ENCODE measurements around the gene TIMM17A. TPM values are rescaled to one million over a fixed set of nuclear protein-coding genes. Genes with fewer than 3 reads are reported as not detected.

Gene TIMM17A
- total and polyA plus RNA-seq, 2 experiments from 2014 or later: 32.9 to 110 TPM

DNA sequence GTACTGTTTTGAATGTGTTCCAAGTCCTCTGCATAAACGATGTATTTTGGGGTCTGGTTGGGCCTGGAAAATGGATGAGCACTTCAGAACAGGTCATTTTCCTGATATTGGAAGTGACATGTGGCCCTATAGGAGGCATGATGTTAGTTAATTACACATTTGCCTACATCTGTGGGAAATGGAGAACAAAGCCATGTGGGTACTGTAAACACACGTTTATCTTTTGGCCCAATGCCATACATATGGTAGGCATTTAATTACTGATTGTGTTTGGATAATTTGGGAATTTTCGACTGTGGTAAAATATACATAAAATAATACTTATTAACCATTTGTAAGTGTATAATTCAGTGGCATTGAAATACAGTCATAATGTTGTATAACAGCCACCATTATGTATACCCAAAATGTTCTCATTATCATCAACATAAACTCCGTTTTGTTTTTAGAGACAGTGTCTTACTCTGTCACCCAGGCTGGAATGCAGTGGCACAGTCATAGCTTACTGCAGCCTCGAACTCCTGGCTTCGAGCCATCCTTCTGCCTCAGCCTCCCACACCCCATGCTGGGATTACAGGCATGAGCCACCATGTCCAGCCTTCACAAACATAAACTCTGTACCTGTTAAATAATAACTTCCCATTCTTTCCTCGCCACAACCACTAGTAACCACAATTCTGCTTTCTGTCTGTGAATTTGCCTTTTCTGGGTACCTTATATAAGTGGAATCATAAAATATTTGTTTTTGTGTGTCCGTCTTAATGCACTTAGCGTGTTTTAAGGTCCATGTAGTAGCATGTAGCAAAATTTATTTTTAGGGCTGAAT is 15.2 kb downstream of the TIMM17A start:
- no peak overlapping the region for H3K4me3 ChIP-seq
- peak in 1 of 2 donors; percentile 10 for DNase-seq (ENCODE audit: low read depth in 1 of 2, low spot score in 1 of 2)
- peaks cover 38% of the 10 kb centered on the region for H3K36me3 ChIP-seq
- H3K27ac ChIP-seq: peak overlapping the region; percentile 42
- no peaks in the 10 kb centered on the region for H3K9me3 ChIP-seq (ENCODE audit: low read depth)
- no peaks in the 10 kb centered on the region for H3K27me3 ChIP-seq
- TF ChIP-seq, protein P1, sequence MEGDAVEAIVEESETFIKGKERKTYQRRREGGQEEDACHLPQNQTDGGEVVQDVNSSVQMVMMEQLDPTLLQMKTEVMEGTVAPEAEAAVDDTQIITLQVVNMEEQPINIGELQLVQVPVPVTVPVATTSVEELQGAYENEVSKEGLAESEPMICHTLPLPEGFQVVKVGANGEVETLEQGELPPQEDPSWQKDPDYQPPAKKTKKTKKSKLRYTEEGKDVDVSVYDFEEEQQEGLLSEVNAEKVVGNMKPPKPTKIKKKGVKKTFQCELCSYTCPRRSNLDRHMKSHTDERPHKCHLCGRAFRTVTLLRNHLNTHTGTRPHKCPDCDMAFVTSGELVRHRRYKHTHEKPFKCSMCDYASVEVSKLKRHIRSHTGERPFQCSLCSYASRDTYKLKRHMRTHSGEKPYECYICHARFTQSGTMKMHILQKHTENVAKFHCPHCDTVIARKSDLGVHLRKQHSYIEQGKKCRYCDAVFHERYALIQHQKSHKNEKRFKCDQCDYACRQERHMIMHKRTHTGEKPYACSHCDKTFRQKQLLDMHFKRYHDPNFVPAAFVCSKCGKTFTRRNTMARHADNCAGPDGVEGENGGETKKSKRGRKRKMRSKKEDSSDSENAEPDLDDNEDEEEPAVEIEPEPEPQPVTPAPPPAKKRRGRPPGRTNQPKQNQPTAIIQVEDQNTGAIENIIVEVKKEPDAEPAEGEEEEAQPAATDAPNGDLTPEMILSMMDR (IDR thresholded peaks at IDR 0.05; ENCODE audit: low read depth, low read length): no peak
- no peaks in the 10 kb centered on the region for H3K4me1 ChIP-seq (ENCODE audit: low read depth)

DNA sequence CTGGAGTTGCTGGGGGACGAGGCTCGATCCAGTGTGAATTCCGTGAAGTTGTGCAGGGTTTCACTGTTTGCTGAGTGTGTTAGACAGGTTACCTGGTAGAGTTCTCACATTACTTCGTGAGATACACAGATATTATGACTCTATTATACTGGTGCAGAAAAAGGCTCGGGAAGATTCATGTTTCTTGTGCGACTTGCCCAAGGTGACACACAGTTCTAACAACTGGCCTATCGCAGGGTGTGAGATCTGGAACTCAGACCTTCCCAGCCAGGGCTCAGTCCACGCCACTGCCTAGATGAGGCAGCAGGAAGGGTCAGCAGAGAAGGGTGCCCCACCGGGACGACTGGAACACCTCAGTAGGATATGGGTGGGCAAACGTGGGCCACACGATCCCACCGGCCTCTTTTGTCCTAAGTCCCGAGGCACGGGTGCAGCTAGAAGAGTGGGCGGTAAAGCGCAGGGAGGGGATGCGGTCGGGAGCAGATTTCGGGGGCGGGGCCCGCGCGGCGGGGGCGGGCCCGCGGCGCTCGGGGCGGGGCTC is 26.8 kb downstream of the TIMM17A start:
- Histone ChIP-seq H3K4me1 (ENCODE audit: low read depth) (no peaks in the 10 kb centered on the region), H3K4me3 (peak overlapping the region; percentile 89), H3K27me3 (no peaks in the 10 kb centered on the region), H3K9me3 (ENCODE audit: low read depth) (no peaks in the 10 kb centered on the region), H3K27ac (peak overlapping the region; percentile 87), H3K36me3 (no peaks in the 10 kb centered on the region)
- DNase-seq (ENCODE audit: low read depth in 1 of 2, low spot score in 1 of 2): peak; percentile 5 to 81
- TF ChIP-seq, protein P1 (IDR thresholded peaks at IDR 0.05; ENCODE audit: low read depth, low read length): no peak

DNA sequence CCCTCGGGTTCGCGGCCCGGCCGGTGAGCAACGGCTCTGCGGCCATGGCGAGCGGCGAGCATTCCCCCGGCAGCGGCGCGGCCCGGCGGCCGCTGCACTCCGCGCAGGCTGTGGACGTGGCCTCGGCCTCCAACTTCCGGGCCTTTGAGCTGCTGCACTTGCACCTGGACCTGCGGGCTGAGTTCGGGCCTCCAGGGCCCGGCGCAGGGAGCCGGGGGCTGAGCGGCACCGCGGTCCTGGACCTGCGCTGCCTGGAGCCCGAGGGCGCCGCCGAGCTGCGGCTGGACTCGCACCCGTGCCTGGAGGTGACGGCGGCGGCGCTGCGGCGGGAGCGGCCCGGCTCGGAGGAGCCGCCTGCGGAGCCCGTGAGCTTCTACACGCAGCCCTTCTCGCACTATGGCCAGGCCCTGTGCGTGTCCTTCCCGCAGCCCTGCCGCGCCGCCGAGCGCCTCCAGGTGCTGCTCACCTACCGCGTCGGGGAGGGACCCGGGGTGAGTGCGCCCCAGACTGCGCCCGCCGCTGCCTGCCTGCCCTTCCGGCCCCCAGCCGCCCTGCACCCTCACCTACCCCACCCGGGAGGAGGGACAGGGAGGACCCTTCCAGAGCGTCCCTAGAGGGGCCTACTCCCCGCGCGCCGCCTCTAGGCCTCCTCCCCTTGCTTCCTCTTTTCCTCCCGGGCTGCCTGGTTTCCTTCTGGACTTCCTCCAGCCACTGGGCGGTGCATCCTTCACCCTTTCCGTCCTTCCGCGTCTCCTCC is 27.5 kb downstream of the TIMM17A start, which contains the start of gene RNPEP:
TSS of gene RNPEP (plus strand) at position 26 of the 757 bp plus-strand sequence. CDS start at position 45, 19 bp downstream.
- TF ChIP-seq, protein P1 (IDR thresholded peaks at IDR 0.05; ENCODE audit: low read depth, low read length): peak; percentile 24

DNA sequence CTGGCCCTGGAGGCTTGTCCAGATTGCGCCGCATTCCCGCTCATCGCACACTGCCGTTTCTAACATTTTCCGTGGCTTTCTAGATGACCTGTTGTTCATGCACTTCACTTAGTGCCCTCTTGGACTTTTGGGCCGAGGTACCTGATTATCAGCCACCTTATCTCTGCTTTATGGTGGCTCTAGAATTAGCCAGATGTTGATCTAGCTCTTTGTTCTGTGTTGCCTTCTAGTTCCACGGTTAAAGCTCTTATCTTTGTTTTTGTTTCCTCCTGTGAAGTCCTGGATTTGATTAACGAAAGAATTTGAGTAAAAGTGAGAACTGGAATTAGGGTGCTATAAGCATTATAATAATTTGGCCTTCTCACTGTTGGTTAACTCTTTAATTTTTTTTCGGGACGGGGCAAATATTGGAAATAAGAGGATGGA is 28.1 kb downstream of the TIMM17A start:
- Histone ChIP-seq H3K4me3 (peak overlapping the region; percentile 89), H3K4me1 (ENCODE audit: low read depth) (no peaks in the 10 kb centered on the region), H3K36me3 (no peaks in the 10 kb centered on the region), H3K9me3 (ENCODE audit: low read depth) (no peaks in the 10 kb centered on the region), H3K27ac (peak overlapping the region; percentile 87), H3K27me3 (no peaks in the 10 kb centered on the region)
- TF ChIP-seq, protein P1 (IDR thresholded peaks at IDR 0.05; ENCODE audit: low read depth, low read length): no peak
- DNase-seq (ENCODE audit: low read depth in 1 of 2, low spot score in 1 of 2): no peak

More for the DNA sequence above, 27.5 kb downstream of the TIMM17A start, which contains the start of gene RNPEP:
- no peaks in the 10 kb centered on the region for H3K36me3 ChIP-seq
- H3K27me3 ChIP-seq: no peaks in the 10 kb centered on the region
- H3K4me1 ChIP-seq (ENCODE audit: low read depth): no peaks in the 10 kb centered on the region
- peak within 1 kb of the TSS; percentile 87 for H3K27ac ChIP-seq
- H3K4me3 ChIP-seq: peak within 1 kb of the TSS; percentile 89
- no peaks in the 10 kb centered on the region for H3K9me3 ChIP-seq (ENCODE audit: low read depth)
- DNase-seq (ENCODE audit: low read depth in 1 of 2, low spot score in 1 of 2): peak; percentile 69 to 83

DNA sequence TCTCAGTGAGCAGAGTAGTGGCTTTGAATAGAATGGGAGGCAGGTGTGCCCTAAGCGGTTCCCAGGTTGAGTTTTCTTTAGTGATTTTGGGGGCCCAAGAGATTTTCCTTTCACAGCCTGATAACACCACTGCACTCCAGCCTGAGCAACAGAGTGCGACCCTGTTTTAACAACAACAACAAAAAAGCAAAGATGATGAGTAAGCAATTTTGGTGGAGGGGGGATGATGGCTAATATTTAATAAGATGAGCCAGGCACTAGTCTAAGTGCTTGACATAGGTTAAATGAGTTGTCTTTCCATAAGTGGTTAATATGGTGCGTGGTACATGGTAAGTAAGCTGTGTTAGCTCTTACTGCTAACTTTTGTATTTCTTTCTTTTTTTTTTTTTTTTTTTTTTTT is 29.1 kb downstream of the TIMM17A start:
- Histone ChIP-seq H3K9me3 (ENCODE audit: low read depth) (no peaks in the 10 kb centered on the region), H3K36me3 (peaks cover 7% of the 10 kb centered on the region), H3K27ac (no peak overlapping the region), H3K4me3 (no peak overlapping the region), H3K27me3 (no peaks in the 10 kb centered on the region), H3K4me1 (ENCODE audit: low read depth) (no peaks in the 10 kb centered on the region)
- DNase-seq (ENCODE audit: low read depth in 1 of 2, low spot score in 1 of 2): no peak
- TF ChIP-seq, protein P1 (IDR thresholded peaks at IDR 0.05; ENCODE audit: low read depth, low read length): no peak
